Central memory CD8-positive, alpha-beta T cell (primary cell): Measurements from ENCODE around the gene MRNIP.

Experiments
- ATAC-seq: fragments of 150-1000 bp; cut with Tn5 transposase; replicated peaks from 2 replicates; pipeline ENCODE4 v1.10.0; 2022; ENCODE audit warnings: mild to moderate bottlenecking, moderate FRiP score, moderate number of reproducible peaks; ENCODE audit not compliant: poor library complexity, severe bottlenecking; ENCODE audit errors: extremely low read depth
- DNase-seq, 2 donors: peaks; one replicate each; pipeline ENCODE4 v3.0.0; 2021; ENCODE audit warnings: low spot score in 2 of 2
- H3K27ac Mint-ChIP-seq: one replicate; pipeline ENCODE4 v1.8.0; 2022; ENCODE audit warnings: low read depth, mild to moderate bottlenecking, moderate library complexity, mixed read lengths
- H3K27me3 Mint-ChIP-seq: one replicate; pipeline ENCODE4 v1.8.0; 2022; ENCODE audit warnings: mixed read lengths
- H3K36me3 Mint-ChIP-seq: one replicate; pipeline ENCODE4 v1.8.0; 2022; ENCODE audit warnings: mild to moderate bottlenecking, moderate library complexity, mixed read lengths; ENCODE audit not compliant: insufficient read depth
- H3K4me1 Mint-ChIP-seq: one replicate; pipeline ENCODE4 v1.8.0; 2022; ENCODE audit warnings: mixed read lengths
- H3K4me3 Mint-ChIP-seq: one replicate; pipeline ENCODE4 v1.8.0; 2022; ENCODE audit warnings: mild to moderate bottlenecking, moderate library complexity, mixed read lengths
- H3K9me3 Mint-ChIP-seq: one replicate; pipeline ENCODE4 v1.8.0; 2022; ENCODE audit warnings: mixed read lengths

MRNIP gene

GRCh38 chr5:179828756-179829421, 29.7 kb downstream of the MRNIP start:
- ATAC-seq: no peak
- Mint-ChIP-seq H3K4me3 (no peak overlapping the region), H3K27ac (peak overlapping the region; percentile 78), H3K27me3 (no peaks in the 10 kb centered on the region), H3K36me3 (peaks cover 79% of the 10 kb centered on the region), H3K9me3 (no peaks in the 10 kb centered on the region), H3K4me1 (peaks cover 42% of the 10 kb centered on the region)
- no peak for DNase-seq

- ATAC-seq (no peak), DNase-seq (no peak)
- Mint-ChIP-seq H3K4me3 (no peak overlapping the region), H3K36me3 (peaks cover 75% of the 10 kb centered on the region), H3K27ac (no peak overlapping the region), H3K27me3 (no peaks in the 10 kb centered on the region), H3K9me3 (no peaks in the 10 kb centered on the region), H3K4me1 (peaks cover 39% of the 10 kb centered on the region)
Measured at GRCh38 chr5:179827680-179828079, 30.9 kb downstream of the MRNIP start.

- peaks cover 48% of the 10 kb centered on the region for H3K4me1 Mint-ChIP-seq
- no peak for ATAC-seq
- no peak overlapping the region for H3K4me3 Mint-ChIP-seq
Measured at GRCh38 chr5:179825655-179826182, 32.9 kb downstream of the MRNIP start.

GRCh38 chr5:179824745-179825112, 33.9 kb downstream of the MRNIP start:
- H3K27me3 Mint-ChIP-seq: no peaks in the 10 kb centered on the region
- H3K4me3 Mint-ChIP-seq: no peak overlapping the region
- no peak for DNase-seq
- H3K9me3 Mint-ChIP-seq: no peaks in the 10 kb centered on the region
- peaks cover 81% of the 10 kb centered on the region for H3K36me3 Mint-ChIP-seq
- H3K27ac Mint-ChIP-seq: no peak overlapping the region
- peaks cover 51% of the 10 kb centered on the region for H3K4me1 Mint-ChIP-seq
- no peak for ATAC-seq

More at GRCh38 chr5:179825655-179826182, 32.9 kb downstream of the MRNIP start:
- Mint-ChIP-seq H3K27me3 (no peaks in the 10 kb centered on the region), H3K36me3 (peaks cover 78% of the 10 kb centered on the region), H3K9me3 (no peaks in the 10 kb centered on the region), H3K27ac (no peak overlapping the region)
- no peak for DNase-seq

- H3K4me3 Mint-ChIP-seq: no peak overlapping the region
- DNase-seq (no peak), ATAC-seq (no peak)
- no peaks in the 10 kb centered on the region for H3K27me3 Mint-ChIP-seq
- no peak overlapping the region for H3K27ac Mint-ChIP-seq
- peaks cover 79% of the 10 kb centered on the region for H3K36me3 Mint-ChIP-seq
- no peaks in the 10 kb centered on the region for H3K9me3 Mint-ChIP-seq
- H3K4me1 Mint-ChIP-seq: peaks cover 47% of the 10 kb centered on the region
Measured at GRCh38 chr5:179823937-179824744, 34.5 kb downstream of the MRNIP start.

- Mint-ChIP-seq H3K4me1 (peaks cover 48% of the 10 kb centered on the region), H3K36me3 (peaks cover 70% of the 10 kb centered on the region), H3K4me3 (peak overlapping the region; percentile 93), H3K27ac (peak overlapping the region; percentile 98), H3K9me3 (no peaks in the 10 kb centered on the region), H3K27me3 (no peaks in the 10 kb centered on the region)
- DNase-seq: no peak
- no peak for ATAC-seq
Measured at GRCh38 chr5:179822444-179822990, 36.1 kb downstream of the MRNIP start.

GRCh38 chr5:179822059-179822432, 36.6 kb downstream of the MRNIP start:
- H3K4me1 Mint-ChIP-seq: peaks cover 46% of the 10 kb centered on the region
- peaks cover 66% of the 10 kb centered on the region for H3K36me3 Mint-ChIP-seq
- H3K27ac Mint-ChIP-seq: peak overlapping the region; percentile 98
- ATAC-seq (no peak), DNase-seq (no peak)
- H3K27me3 Mint-ChIP-seq: no peaks in the 10 kb centered on the region
- H3K9me3 Mint-ChIP-seq: no peaks in the 10 kb centered on the region
- peak overlapping the region; percentile 93 for H3K4me3 Mint-ChIP-seq

GRCh38 chr5:179821298-179822058, 37.1 kb downstream of the MRNIP start:
- H3K27me3 Mint-ChIP-seq: no peaks in the 10 kb centered on the region
- H3K9me3 Mint-ChIP-seq: no peaks in the 10 kb centered on the region
- H3K4me1 Mint-ChIP-seq: peaks cover 46% of the 10 kb centered on the region
- H3K36me3 Mint-ChIP-seq: peaks cover 61% of the 10 kb centered on the region
- peak overlapping the region; percentile 93 for H3K4me3 Mint-ChIP-seq
- peak; percentile 74 for ATAC-seq
- DNase-seq: peak; percentile 89
- peak overlapping the region; percentile 98 for H3K27ac Mint-ChIP-seq

- no peaks in the 10 kb centered on the region for H3K9me3 Mint-ChIP-seq
- H3K27me3 Mint-ChIP-seq: no peaks in the 10 kb centered on the region
- DNase-seq (peak; percentile 70 to 79), ATAC-seq (peak; percentile 34)
- H3K27ac Mint-ChIP-seq: peak within 1 kb of the TSS; percentile 98
- peaks cover 46% of the 10 kb centered on the region for H3K4me1 Mint-ChIP-seq
- peak within 1 kb of the TSS; percentile 93 for H3K4me3 Mint-ChIP-seq
- H3K36me3 Mint-ChIP-seq: peaks cover 53% of the 10 kb centered on the region
Measured at GRCh38 chr5:179820483-179821297, 37.9 kb downstream of the MRNIP start, which contains the start of gene SQSTM1. TSS of gene SQSTM1 (plus strand) at chr5:179820905. CDS start at chr5:179820937, 32 bp downstream.

GRCh38 chr5:179820127-179820482, 38.5 kb downstream of the MRNIP start:
- no peaks in the 10 kb centered on the region for H3K9me3 Mint-ChIP-seq
- H3K27ac Mint-ChIP-seq: peak overlapping the region; percentile 93
- H3K4me3 Mint-ChIP-seq: peak overlapping the region; percentile 93
- H3K27me3 Mint-ChIP-seq: no peaks in the 10 kb centered on the region
- no peak for ATAC-seq
- H3K4me1 Mint-ChIP-seq: peaks cover 46% of the 10 kb centered on the region
- DNase-seq: no peak
- peaks cover 50% of the 10 kb centered on the region for H3K36me3 Mint-ChIP-seq

GRCh38 chr5:179819296-179820126, 39.1 kb downstream of the MRNIP start:
- Mint-ChIP-seq H3K27me3 (no peaks in the 10 kb centered on the region), H3K27ac (peak overlapping the region; percentile 93), H3K36me3 (peaks cover 46% of the 10 kb centered on the region), H3K4me1 (peaks cover 41% of the 10 kb centered on the region), H3K9me3 (no peaks in the 10 kb centered on the region), H3K4me3 (peak overlapping the region; percentile 93)
- no peak for ATAC-seq
- DNase-seq: no peak
